ENCODE data around the gene TMEM143. TPM values are rescaled to one million over a fixed set of nuclear protein-coding genes. Genes with fewer than 3 reads are reported as not detected.
A peak's percentile ranks its signal among the peaks of the same experiment; 100 is the strongest.

TMEM143 gene
- total RNA-seq, 1 experiment from 2014 or later, result 15.2 TPM

DNA sequence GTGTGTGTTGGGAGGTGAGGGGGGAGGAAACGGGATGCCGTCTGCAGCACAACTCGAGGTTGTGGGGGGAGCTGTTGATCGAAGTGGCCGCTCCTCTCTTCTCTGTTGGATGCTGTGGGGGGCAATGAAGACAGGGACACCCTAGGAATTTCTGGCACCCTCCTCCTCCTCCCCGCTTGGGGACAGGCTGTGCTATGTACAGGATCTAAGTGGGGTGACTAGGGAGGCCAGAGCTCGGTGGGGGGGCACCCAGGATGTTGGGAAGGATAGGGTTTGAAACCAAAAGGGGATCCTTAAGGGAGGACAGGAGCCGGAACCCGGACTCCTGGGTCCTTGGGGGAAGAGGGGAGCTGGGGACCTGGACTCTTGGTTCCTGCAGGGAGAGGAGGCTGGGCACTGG is 31.8 kb upstream of the TMEM143 start:
- H4K20me1 ChIP-seq (ENCODE audit: control insufficient read depth, insufficient read depth, insufficient read length), result no peaks in the 10 kb centered on the region
- H3K79me2 ChIP-seq (ENCODE audit: insufficient read depth, low read length), result no peaks in the 10 kb centered on the region; the same call in 1 of the 2 replicates
- Mint-ChIP-seq H3K9me3 (no peaks in the 10 kb centered on the region; a peak in 1 of 5 replicates), H3K27me3 (ENCODE audit: low read depth) (peaks cover 62% of the 10 kb centered on the region), H3K4me3 (peak overlapping the region in 1 of 2 experiments; percentile 84; a peak in 2 of 5 replicates), H3K4me1 (peaks cover 40 to 69% of the 10 kb centered on the region in 2 experiments), H3K27ac (no peak overlapping the region), H3K36me3 (ENCODE audit: insufficient read depth in 1 of 3, low read depth in 3 of 3) (no peaks in the 10 kb centered on the region; a peak in 1 of 7 replicates)
- peak overlapping the region; percentile 72 for H3K4me2 ChIP-seq (ENCODE audit: insufficient read depth, insufficient read length, low read length)
- H3K23ac ChIP-seq (ENCODE audit: insufficient read length, low read depth, low read length), result no peak overlapping the region
- no peak overlapping the region for H3T11ph ChIP-seq (ENCODE audit: low read length)
- no peak overlapping the region for H3K56ac ChIP-seq (ENCODE audit: insufficient read length, low read depth, low read length)
- H3K27ac ChIP-seq (ENCODE audit: insufficient read length, low read depth, low read length), result no peak overlapping the region
- no peak overlapping the region for H4K5ac ChIP-seq (ENCODE audit: insufficient read length, low read depth, low read length)
- peaks cover 6% of the 10 kb centered on the region; the same call in 1 of the 2 replicates for H3K4me1 ChIP-seq (ENCODE audit: insufficient read depth, low read length)
- H3K4ac ChIP-seq (ENCODE audit: low read depth, low read length), result no peak overlapping the region
- H2BK15ac ChIP-seq (ENCODE audit: low read depth, low read length), result no peak overlapping the region
- H3K18ac ChIP-seq (ENCODE audit: insufficient read length, low read depth, low read length), result no peak overlapping the region
- H3K27me3 ChIP-seq (ENCODE audit: insufficient read depth, low read length), result peaks cover 8% of the 10 kb centered on the region; the same call in 1 of the 2 replicates
- H2BK5ac ChIP-seq (ENCODE audit: insufficient read length, low read length), result no peak overlapping the region
- H2BK120ac ChIP-seq (ENCODE audit: low read depth, low read length, poor library complexity, severe bottlenecking), result no peak overlapping the region
- TF ChIP-seq, protein P1, sequence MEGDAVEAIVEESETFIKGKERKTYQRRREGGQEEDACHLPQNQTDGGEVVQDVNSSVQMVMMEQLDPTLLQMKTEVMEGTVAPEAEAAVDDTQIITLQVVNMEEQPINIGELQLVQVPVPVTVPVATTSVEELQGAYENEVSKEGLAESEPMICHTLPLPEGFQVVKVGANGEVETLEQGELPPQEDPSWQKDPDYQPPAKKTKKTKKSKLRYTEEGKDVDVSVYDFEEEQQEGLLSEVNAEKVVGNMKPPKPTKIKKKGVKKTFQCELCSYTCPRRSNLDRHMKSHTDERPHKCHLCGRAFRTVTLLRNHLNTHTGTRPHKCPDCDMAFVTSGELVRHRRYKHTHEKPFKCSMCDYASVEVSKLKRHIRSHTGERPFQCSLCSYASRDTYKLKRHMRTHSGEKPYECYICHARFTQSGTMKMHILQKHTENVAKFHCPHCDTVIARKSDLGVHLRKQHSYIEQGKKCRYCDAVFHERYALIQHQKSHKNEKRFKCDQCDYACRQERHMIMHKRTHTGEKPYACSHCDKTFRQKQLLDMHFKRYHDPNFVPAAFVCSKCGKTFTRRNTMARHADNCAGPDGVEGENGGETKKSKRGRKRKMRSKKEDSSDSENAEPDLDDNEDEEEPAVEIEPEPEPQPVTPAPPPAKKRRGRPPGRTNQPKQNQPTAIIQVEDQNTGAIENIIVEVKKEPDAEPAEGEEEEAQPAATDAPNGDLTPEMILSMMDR (conservative IDR thresholded peaks at IDR 0.05), result no peak
- no peak overlapping the region for H2AFZ ChIP-seq (ENCODE audit: low read length)
- no peak overlapping the region for H2BK20ac ChIP-seq (ENCODE audit: low read depth, low read length, poor library complexity, severe bottlenecking)
- H2BK12ac ChIP-seq (ENCODE audit: insufficient read length, low read depth, low read length), result no peak overlapping the region
- WGBS (ENCODE audit: extremely low coverage, insufficient read length, low lambda C conversion rate), result no CpG with 5 or more reads among the region's 9 CpGs
- no peaks in the 10 kb centered on the region for H3K9me3 ChIP-seq (ENCODE audit: control insufficient read depth, low read depth, low read length)
- no peak overlapping the region for H3K9ac ChIP-seq (ENCODE audit: extremely low read depth, insufficient read length, low read length)
- H3K23me2 ChIP-seq (ENCODE audit: insufficient read length, low read depth, low read length, poor library complexity, severe bottlenecking), result peaks cover 20% of the 10 kb centered on the region
- no peak overlapping the region for H4K91ac ChIP-seq (ENCODE audit: insufficient read length, low read depth, low read length)
- H2AK5ac ChIP-seq (ENCODE audit: insufficient read length, low read length), result no peak overlapping the region
- no peak overlapping the region for H4K8ac ChIP-seq (replicated peaks; ENCODE audit: insufficient read length, low read depth, low read length)
- DNase-seq, result no peak
- H3K14ac ChIP-seq (ENCODE audit: insufficient read depth, low read length), result no peak overlapping the region
- H3K79me1 ChIP-seq (ENCODE audit: insufficient read depth, low read depth, low read length, poor library complexity, severe bottlenecking), result no peaks in the 10 kb centered on the region
